ENCODE results near the gene CACUL1.

The CACUL1 gene

DNA sequence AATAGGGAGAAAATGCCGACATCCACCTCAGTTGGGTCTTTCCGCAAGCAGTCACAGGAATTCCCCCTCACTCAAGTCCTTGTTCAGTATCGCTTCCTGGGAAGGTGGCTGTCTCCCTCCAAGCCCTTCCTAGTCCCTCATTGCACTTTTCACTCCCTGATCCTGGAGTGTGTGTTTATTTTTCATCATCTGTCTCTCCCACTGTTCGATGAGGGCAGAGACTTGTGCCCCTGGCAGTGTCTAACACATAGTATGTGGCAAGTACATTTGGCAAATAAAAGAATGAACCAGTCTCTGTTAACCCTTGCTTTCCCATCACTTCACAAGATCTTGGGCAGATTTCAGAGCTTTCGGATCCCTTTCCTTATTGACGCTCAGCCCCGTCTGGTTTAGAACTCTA, 24.0 kb upstream of the CACUL1 start:
- TF ChIP-seq, protein P1, sequence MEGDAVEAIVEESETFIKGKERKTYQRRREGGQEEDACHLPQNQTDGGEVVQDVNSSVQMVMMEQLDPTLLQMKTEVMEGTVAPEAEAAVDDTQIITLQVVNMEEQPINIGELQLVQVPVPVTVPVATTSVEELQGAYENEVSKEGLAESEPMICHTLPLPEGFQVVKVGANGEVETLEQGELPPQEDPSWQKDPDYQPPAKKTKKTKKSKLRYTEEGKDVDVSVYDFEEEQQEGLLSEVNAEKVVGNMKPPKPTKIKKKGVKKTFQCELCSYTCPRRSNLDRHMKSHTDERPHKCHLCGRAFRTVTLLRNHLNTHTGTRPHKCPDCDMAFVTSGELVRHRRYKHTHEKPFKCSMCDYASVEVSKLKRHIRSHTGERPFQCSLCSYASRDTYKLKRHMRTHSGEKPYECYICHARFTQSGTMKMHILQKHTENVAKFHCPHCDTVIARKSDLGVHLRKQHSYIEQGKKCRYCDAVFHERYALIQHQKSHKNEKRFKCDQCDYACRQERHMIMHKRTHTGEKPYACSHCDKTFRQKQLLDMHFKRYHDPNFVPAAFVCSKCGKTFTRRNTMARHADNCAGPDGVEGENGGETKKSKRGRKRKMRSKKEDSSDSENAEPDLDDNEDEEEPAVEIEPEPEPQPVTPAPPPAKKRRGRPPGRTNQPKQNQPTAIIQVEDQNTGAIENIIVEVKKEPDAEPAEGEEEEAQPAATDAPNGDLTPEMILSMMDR (IDR thresholded peaks at IDR 0.05; ENCODE audit: borderline replicate concordance, control extremely low read depth, extremely low read depth, insufficient read depth, missing control alignments) = no peak
- no peak for DNase-seq (ENCODE audit: low spot score)
- in situ Hi-C loops (cut with MboI; ENCODE audit: low sequenced_read_pairs, unreplicated experiment) = no loop called here

DNA sequence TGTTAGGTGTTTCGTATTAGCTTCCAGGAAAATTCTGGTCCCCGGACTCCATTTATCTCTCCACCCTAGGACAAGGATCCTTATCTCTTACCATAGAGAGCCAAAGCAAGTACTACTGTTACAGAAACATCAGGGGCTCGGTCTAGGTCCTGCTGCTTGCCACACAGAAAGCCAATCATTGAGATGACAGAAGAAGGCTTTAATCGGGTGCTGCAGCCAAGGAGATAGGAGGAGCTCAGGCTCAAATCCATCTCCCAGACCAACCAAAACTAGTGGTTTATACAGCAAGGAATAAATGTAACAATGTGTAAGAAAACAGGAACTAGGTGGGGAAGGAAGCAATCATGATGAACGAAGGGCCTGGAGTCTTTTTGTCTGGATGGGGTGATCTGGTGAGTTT, 22.2 kb upstream of the CACUL1 start:
- no peak for DNase-seq (ENCODE audit: low spot score)
- TF ChIP-seq, protein P1 (IDR thresholded peaks at IDR 0.05; ENCODE audit: borderline replicate concordance, control extremely low read depth, extremely low read depth, insufficient read depth, missing control alignments) = no peak
- in situ Hi-C loops (cut with MboI; ENCODE audit: low sequenced_read_pairs, unreplicated experiment) = no loop called here

GRCh38 chr10:118776033-118776432, 21.3 kb upstream of the CACUL1 start:
- no peak for DNase-seq (ENCODE audit: low spot score)
- in situ Hi-C loops (cut with MboI; ENCODE audit: low sequenced_read_pairs, unreplicated experiment) = no loop called here
- TF ChIP-seq, protein P1 (IDR thresholded peaks at IDR 0.05; ENCODE audit: borderline replicate concordance, control extremely low read depth, extremely low read depth, insufficient read depth, missing control alignments) = no peak

DNA sequence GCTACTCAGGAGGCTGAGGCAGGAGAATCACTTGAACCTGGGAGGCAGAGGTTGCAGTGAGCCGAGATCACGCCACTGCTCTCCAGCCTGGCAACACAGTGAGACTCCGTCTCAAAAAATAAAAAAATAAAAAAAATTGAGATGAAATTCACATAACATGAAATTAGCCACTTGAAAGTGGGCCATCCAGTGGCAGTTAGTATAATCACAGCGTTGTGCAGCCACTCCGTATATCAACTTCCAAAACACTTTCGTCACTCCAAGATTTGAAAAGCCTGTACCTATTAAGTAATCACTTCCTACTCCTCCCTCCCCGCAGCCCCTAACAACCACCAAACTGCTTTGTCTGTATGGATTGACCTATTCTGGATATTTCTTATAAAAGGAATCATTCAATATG, 20.7 kb upstream of the CACUL1 start:
- TF ChIP-seq, protein P1 (IDR thresholded peaks at IDR 0.05; ENCODE audit: borderline replicate concordance, control extremely low read depth, extremely low read depth, insufficient read depth, missing control alignments) = no peak
- in situ Hi-C loops (cut with MboI; ENCODE audit: low sequenced_read_pairs, unreplicated experiment) = no loop called here

GRCh38 chr10:118773041-118773440, 18.3 kb upstream of the CACUL1 start:
- in situ Hi-C loops (cut with MboI; ENCODE audit: low sequenced_read_pairs, unreplicated experiment) = no loop called here
- no peak for DNase-seq (ENCODE audit: low spot score)
- TF ChIP-seq, protein P1 (IDR thresholded peaks at IDR 0.05; ENCODE audit: borderline replicate concordance, control extremely low read depth, extremely low read depth, insufficient read depth, missing control alignments) = no peak

More for the DNA sequence above, 20.7 kb upstream of the CACUL1 start:
- no peak for DNase-seq (ENCODE audit: low spot score)

DNA sequence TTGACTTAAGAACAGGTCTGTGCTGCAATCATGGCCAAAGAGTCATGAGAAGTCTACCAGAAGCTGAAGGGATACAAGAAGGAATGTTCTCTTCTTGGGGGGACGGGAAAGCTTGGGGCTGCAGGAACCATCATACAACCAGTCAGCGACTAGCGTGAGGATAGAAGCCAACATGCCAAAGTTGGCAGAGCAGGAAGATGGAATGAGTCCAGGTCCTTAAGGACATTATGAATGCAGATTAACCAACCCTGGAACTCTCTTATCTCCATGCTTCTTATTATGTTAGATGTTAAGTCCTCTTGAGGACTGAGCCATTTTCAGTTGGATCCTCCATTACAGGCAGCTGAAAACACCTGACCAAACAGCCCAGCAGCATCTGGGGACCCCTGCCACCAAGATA, 17.2 kb upstream of the CACUL1 start:
- no peak for DNase-seq (ENCODE audit: low spot score)
- TF ChIP-seq, protein P1 (IDR thresholded peaks at IDR 0.05; ENCODE audit: borderline replicate concordance, control extremely low read depth, extremely low read depth, insufficient read depth, missing control alignments) = no peak
- in situ Hi-C loops (cut with MboI; ENCODE audit: low sequenced_read_pairs, unreplicated experiment) = no loop called here

Data from GM13976 (cell line).